ENCODE results near the gene C1QTNF12. TPM values are rescaled to one million over a fixed set of nuclear protein-coding genes. Genes with fewer than 3 reads are reported as not detected.

C1QTNF12 gene
- total RNA-seq, 1 experiment from 2014 or later, result 4.4 TPM

DNA sequence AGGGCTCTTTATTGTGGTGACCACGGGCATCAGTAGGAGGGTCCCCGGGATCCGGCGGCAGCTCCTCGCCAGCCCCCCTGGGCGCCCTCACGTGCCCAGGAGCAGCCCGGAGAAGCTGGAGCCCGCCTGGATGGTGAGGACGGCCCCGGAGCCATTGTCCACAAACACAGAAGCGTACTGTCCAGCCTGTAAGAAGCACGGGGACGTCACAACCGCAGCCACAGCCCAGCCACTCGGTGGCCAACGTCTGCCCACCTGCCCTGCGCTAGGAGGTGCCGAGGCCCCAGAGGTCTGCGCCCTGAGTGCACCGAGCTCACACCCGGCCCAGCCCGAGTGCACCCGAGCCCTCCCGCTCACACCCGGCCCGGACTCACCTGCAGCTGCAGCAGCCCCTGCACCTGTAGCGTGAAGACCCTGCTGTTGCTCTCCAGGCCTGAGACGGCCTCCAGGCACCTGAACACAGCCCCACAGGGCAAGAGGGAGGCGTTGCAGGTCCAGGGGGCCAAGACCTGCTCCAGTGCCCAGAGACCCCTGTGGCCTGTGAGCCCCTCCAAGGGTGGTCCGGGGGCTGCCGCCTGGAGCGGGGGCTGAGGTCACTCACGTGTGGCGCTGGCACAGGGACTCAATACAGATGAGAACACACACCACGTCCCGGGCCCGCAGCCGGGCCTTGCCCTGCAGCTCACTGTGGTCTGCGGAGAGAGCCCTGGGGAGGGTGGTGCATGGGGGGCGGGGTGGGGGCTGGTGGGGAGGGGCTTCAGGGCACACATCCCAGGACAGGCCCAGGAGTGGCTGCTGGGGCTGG is 3.9 kb downstream of the C1QTNF12 start:
- TF ChIP-seq, protein P1, sequence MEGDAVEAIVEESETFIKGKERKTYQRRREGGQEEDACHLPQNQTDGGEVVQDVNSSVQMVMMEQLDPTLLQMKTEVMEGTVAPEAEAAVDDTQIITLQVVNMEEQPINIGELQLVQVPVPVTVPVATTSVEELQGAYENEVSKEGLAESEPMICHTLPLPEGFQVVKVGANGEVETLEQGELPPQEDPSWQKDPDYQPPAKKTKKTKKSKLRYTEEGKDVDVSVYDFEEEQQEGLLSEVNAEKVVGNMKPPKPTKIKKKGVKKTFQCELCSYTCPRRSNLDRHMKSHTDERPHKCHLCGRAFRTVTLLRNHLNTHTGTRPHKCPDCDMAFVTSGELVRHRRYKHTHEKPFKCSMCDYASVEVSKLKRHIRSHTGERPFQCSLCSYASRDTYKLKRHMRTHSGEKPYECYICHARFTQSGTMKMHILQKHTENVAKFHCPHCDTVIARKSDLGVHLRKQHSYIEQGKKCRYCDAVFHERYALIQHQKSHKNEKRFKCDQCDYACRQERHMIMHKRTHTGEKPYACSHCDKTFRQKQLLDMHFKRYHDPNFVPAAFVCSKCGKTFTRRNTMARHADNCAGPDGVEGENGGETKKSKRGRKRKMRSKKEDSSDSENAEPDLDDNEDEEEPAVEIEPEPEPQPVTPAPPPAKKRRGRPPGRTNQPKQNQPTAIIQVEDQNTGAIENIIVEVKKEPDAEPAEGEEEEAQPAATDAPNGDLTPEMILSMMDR (conservative IDR thresholded peaks at IDR 0.05), result no peak
- H3T11ph ChIP-seq (ENCODE audit: low read length), result no peak overlapping the region
- no peak overlapping the region for H3K4me3 Mint-ChIP-seq

More for the DNA sequence above, 3.9 kb downstream of the C1QTNF12 start:
- H2BK120ac ChIP-seq (ENCODE audit: low read depth, low read length, poor library complexity, severe bottlenecking), result no peak overlapping the region
- DNase-seq, result no peak
- no peak overlapping the region for H2AK5ac ChIP-seq (ENCODE audit: insufficient read length, low read length)
- no peak overlapping the region for H3K4me2 ChIP-seq (ENCODE audit: insufficient read depth, insufficient read length, low read length)
- no peak overlapping the region for H4K91ac ChIP-seq (ENCODE audit: insufficient read length, low read depth, low read length)
- H4K5ac ChIP-seq (ENCODE audit: insufficient read length, low read depth, low read length), result no peak overlapping the region
- no peak overlapping the region for H3K4ac ChIP-seq (ENCODE audit: low read depth, low read length)
- Mint-ChIP-seq H3K9me3 (no peaks in the 10 kb centered on the region), H3K4me1 (peaks cover 0 to 6% of the 10 kb centered on the region in 2 experiments; a peak in 2 of 4 replicates), H3K27ac (no peak overlapping the region), H3K27me3 (ENCODE audit: low read depth) (peaks cover 12% of the 10 kb centered on the region), H3K36me3 (ENCODE audit: insufficient read depth in 1 of 3, low read depth in 3 of 3) (no peaks in the 10 kb centered on the region)
- no peak overlapping the region for H2BK15ac ChIP-seq (ENCODE audit: low read depth, low read length)
- no peak overlapping the region for H2AFZ ChIP-seq (ENCODE audit: low read length)
- H3K18ac ChIP-seq (ENCODE audit: insufficient read length, low read depth, low read length), result no peak overlapping the region
- H3K27ac ChIP-seq (ENCODE audit: insufficient read length, low read depth, low read length), result no peak overlapping the region
- no peaks in the 10 kb centered on the region for H3K79me2 ChIP-seq (ENCODE audit: insufficient read depth, low read length)
- H4K8ac ChIP-seq (replicated peaks; ENCODE audit: insufficient read length, low read depth, low read length), result no peak overlapping the region
- H3K14ac ChIP-seq (ENCODE audit: insufficient read depth, low read length), result no peak overlapping the region
- no peak overlapping the region for H3K56ac ChIP-seq (ENCODE audit: insufficient read length, low read depth, low read length)
- WGBS (ENCODE audit: extremely low coverage, insufficient read length, low lambda C conversion rate), result no CpG with 5 or more reads among the region's 41 CpGs
- H3K9ac ChIP-seq (ENCODE audit: extremely low read depth, insufficient read length, low read length), result no peak overlapping the region
- H3K9me3 ChIP-seq (ENCODE audit: control insufficient read depth, low read depth, low read length), result no peaks in the 10 kb centered on the region
- H3K27me3 ChIP-seq (ENCODE audit: insufficient read depth, low read length), result no peaks in the 10 kb centered on the region
- H3K4me1 ChIP-seq (ENCODE audit: insufficient read depth, low read length), result no peaks in the 10 kb centered on the region
- no peaks in the 10 kb centered on the region for H4K20me1 ChIP-seq (ENCODE audit: control insufficient read depth, insufficient read depth, insufficient read length)
- H3K23me2 ChIP-seq (ENCODE audit: insufficient read length, low read depth, low read length, poor library complexity, severe bottlenecking), result no peaks in the 10 kb centered on the region
- no peak overlapping the region for H2BK12ac ChIP-seq (ENCODE audit: insufficient read length, low read depth, low read length)
- no peak overlapping the region for H2BK20ac ChIP-seq (ENCODE audit: low read depth, low read length, poor library complexity, severe bottlenecking)
- H3K23ac ChIP-seq (ENCODE audit: insufficient read length, low read depth, low read length), result no peak overlapping the region
- no peaks in the 10 kb centered on the region for H3K79me1 ChIP-seq (ENCODE audit: insufficient read depth, low read depth, low read length, poor library complexity, severe bottlenecking)
- H2BK5ac ChIP-seq (ENCODE audit: insufficient read length, low read length), result no peak overlapping the region
